Naive thymus-derived CD8-positive, alpha-beta T cell (primary cell): Measurements from ENCODE around the gene VARS2. TPM values are rescaled to one million over a fixed set of nuclear protein-coding genes. Genes with fewer than 3 reads are reported as not detected.

Source experiments
- ATAC-seq, 2 donors: fragments of 150-1000 bp; cut with Tn5 transposase in 1 of 2; sonication (Bioruptor Pico), chemical (Tn5 transposase) in 1 of 2; 1 replicate in 1 of 2; 2 replicates in 1 of 2; pipeline ENCODE4 v1.10.0; 2021; ENCODE audit warnings: mild to moderate bottlenecking in 2 of 2, moderate library complexity in 2 of 2
- POLR2A ChIA-PET: fragments of 350-600 bp; sonication (Branson Sonifier 250); formaldehyde crosslinking; loops from one replicate; lab custom pipeline; 2021; ENCODE audit warnings: antibody characterized with exemption; lab: Charles Lee
- DNase-seq, 10 donors: peaks; one replicate each; pipeline versions ENCODE4 v3.0.0 to v3.0.0-alpha.2; 2020 to 2022
- H3K27ac Mint-ChIP-seq, 10 donors: one replicate each; pipeline ENCODE4 v1.8.0; 2020 to 2022; ENCODE audit warnings: mild to moderate bottlenecking in 10 of 10, mixed read lengths in 10 of 10, moderate library complexity in 4 of 10, inconsistent platforms in 1 of 10
- H3K27me3 Mint-ChIP-seq, 5 donors: one replicate each; pipeline ENCODE4 v1.8.0; 2021 to 2022; ENCODE audit warnings: mixed read lengths in 5 of 5
- H3K36me3 Mint-ChIP-seq, 3 donors: one replicate each; pipeline ENCODE4 v1.8.0; 2020 to 2022; ENCODE audit warnings: mixed read lengths in 3 of 3, mild to moderate bottlenecking in 2 of 3, inconsistent platforms in 1 of 3
- H3K4me1 Mint-ChIP-seq, 4 donors: one replicate each; pipeline ENCODE4 v1.8.0; 2021 to 2022; ENCODE audit warnings: mixed read lengths in 4 of 4
- H3K4me3 Mint-ChIP-seq, 10 donors: one replicate each; pipeline ENCODE4 v1.8.0; 2020 to 2022; ENCODE audit warnings: mild to moderate bottlenecking in 10 of 10, mixed read lengths in 10 of 10, moderate library complexity in 6 of 10, inconsistent platforms in 1 of 10
- H3K9me3 Mint-ChIP-seq, 9 donors: one replicate each; pipeline ENCODE4 v1.8.0; 2020 to 2022; ENCODE audit warnings: mixed read lengths in 9 of 9, mild to moderate bottlenecking in 3 of 9, inconsistent platforms in 1 of 9, moderate library complexity in 1 of 9
- polyA plus RNA-seq, 3 donors: library from polyadenylated mRNA; unstranded; fragments of 300-500 nt; fragmentation: Illumina TruSeq; gene quantifications; one replicate each; pipeline ENCODE4 v1.2.3, GENCODE V29; 2021
- total RNA-seq, 8 experiments: library from RNA in 2 of 8; stranded (reverse) in 2 of 8; gene quantifications; one replicate each; pipeline ENCODE4 v1.2.3 and lab custom pipeline; 2021 to 2026

Gene VARS2
- total and polyA plus RNA-seq, 5 experiments from 2014 or later: 14.1 to 53.7 (median 16.3) TPM

DNA sequence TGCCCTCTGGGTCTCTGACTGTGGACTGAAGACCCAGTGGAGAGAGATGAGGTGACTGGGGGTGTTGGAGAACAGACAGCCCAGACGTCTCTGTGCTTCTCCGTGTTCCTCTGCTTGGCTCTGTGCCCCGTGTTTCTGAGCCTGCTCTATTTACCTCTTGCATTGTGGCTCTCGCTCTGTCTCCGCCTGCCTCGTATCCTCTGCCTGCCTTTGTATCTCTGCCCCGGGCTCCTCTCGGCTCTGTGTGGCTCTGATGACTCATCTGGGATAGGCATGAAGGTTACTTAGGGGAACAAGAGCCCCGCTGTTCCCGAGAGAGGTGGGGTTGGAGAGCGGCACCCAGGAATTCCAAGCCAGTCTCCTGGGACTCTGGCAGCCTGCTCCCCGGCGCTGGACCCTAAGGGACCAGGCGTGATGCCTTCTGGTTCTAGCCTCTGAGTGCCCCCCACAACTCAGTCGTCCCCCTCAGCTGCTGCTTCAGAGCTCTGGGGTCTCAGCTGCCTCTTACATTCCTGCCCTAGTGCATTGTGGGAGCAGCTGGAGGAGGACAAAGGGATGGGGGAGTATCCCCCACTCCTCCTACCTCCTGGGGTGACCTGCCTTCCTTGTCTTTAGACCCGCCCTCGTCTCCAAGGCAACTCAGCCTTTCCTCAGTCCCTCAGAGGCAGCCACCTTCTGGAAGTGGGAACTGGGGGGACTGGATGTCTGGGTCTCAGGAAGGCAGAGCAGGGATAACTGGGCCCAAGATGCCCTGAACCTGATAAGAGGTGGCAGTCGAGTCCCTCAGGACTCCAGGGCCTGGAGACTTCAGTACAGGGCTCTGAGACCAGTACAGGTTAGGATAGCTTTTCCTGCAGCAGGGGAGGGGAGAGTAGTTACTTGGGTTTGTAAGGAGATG, 27.8 kb upstream of the VARS2 start:
- ATAC-seq: peak; percentile 44 to 60
- POLR2A ChIA-PET: interaction anchor here (0.5 to 4.8 kb wide), 5 partner anchors 20 to 938 kb away, joined by 3 to 34 read pairs (median 18); partner anchors contain the start of genes GTF2H4 and VARS2
- peak in 3 of 10 donors; percentile 33 to 38 (median 35) for DNase-seq
- peaks cover 28 to 39% (median 34%) of the 10 kb centered on the region in 4 donors for H3K4me1 Mint-ChIP-seq
- peak overlapping the region; percentile 58 to 93 (median 82) for H3K27ac Mint-ChIP-seq
- no peaks in the 10 kb centered on the region for H3K27me3 Mint-ChIP-seq
- peaks cover 0 to 10% (median 3%) of the 10 kb centered on the region in 3 donors for H3K36me3 Mint-ChIP-seq
- H3K4me3 Mint-ChIP-seq: peak overlapping the region; percentile 70 to 94 (median 84)
- no peaks in the 10 kb centered on the region for H3K9me3 Mint-ChIP-seq

- ATAC-seq (no peak), DNase-seq (no peak)
- Mint-ChIP-seq H3K4me1 (peaks cover 26 to 35% (median 33%) of the 10 kb centered on the region in 4 donors), H3K27ac (peak overlapping the region in 5 of 10 donors; percentile 5 to 91 (median 51)), H3K27me3 (no peaks in the 10 kb centered on the region), H3K9me3 (no peaks in the 10 kb centered on the region), H3K36me3 (peaks cover 0 to 10% (median 3%) of the 10 kb centered on the region in 3 donors), H3K4me3 (peak overlapping the region in 4 of 10 donors; percentile 9 to 86 (median 78))
- POLR2A ChIA-PET: interaction anchor here (0.5 to 4.8 kb wide), 3 partner anchors 26 to 939 kb away, joined by 3 to 34 read pairs (median 22); partner anchors contain the start of gene VARS2
Measured at GRCh38 chr6:30886897-30887255, 27.2 kb upstream of the VARS2 start.

- Mint-ChIP-seq H3K4me1 (peaks cover 26 to 31% (median 29%) of the 10 kb centered on the region in 4 donors), H3K27ac (peak overlapping the region in 2 of 10 donors; percentile 4 to 30), H3K4me3 (no peak overlapping the region), H3K27me3 (no peaks in the 10 kb centered on the region), H3K36me3 (peaks cover 0 to 13% (median 3%) of the 10 kb centered on the region in 3 donors), H3K9me3 (no peaks in the 10 kb centered on the region)
- POLR2A ChIA-PET: no interaction called here
- ATAC-seq: no peak
- DNase-seq: no peak
Measured at GRCh38 chr6:30887901-30888815, 25.9 kb upstream of the VARS2 start.

DNA sequence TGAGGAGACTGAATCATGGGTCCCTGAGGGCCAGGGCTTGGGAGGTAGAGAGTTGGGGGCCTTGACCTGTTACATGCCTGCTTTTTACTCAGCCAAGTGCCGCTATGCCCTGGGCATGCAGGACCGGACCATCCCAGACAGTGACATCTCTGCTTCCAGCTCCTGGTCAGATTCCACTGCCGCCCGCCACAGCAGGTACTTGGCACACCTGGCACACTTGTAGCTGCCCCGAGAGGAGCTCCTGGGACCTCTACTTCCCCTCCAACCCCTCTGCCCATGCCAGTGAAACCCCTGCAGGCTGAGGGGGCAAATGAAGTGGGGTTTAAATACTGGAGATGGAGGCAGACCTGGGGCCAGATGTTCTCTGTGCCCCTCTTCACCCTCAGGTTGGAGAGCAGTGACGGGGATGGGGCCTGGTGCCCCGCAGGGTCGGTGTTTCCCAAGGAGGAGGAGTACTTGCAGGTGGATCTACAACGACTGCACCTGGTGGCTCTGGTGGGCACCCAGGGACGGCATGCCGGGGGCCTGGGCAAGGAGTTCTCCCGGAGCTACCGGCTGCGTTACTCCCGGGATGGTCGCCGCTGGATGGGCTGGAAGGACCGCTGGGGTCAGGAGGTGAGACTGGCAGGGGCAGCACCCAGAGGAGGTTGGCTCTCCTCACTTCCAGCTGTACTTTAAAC, 25.1 kb upstream of the VARS2 start:
- no peaks in the 10 kb centered on the region for H3K27me3 Mint-ChIP-seq
- H3K36me3 Mint-ChIP-seq: peaks cover 0 to 13% (median 3%) of the 10 kb centered on the region in 3 donors
- peaks cover 20 to 23% (median 22%) of the 10 kb centered on the region in 4 donors for H3K4me1 Mint-ChIP-seq
- POLR2A ChIA-PET: interaction anchor here (0.6 kb wide), 1 partner anchor 15 kb away, joined by 6 read pairs; no protein-coding TSS in a partner anchor
- no peak overlapping the region for H3K4me3 Mint-ChIP-seq
- DNase-seq (no peak), ATAC-seq (no peak)
- no peaks in the 10 kb centered on the region for H3K9me3 Mint-ChIP-seq
- H3K27ac Mint-ChIP-seq: no peak overlapping the region

GRCh38 chr6:30889496-30889885, 24.5 kb upstream of the VARS2 start:
- no peak for DNase-seq
- Mint-ChIP-seq H3K9me3 (no peaks in the 10 kb centered on the region), H3K36me3 (peaks cover 0 to 15% (median 3%) of the 10 kb centered on the region in 3 donors), H3K27me3 (no peaks in the 10 kb centered on the region), H3K4me3 (no peak overlapping the region), H3K27ac (peak overlapping the region in 1 of 10 donors; percentile 41), H3K4me1 (peaks cover 20 to 23% (median 22%) of the 10 kb centered on the region in 4 donors)
- no peak for ATAC-seq
- POLR2A ChIA-PET: interaction anchor here (0.6 to 0.7 kb wide), 2 partner anchors 15 to 1962 kb away, joined by 3 to 6 read pairs; no protein-coding TSS in a partner anchor

DNA sequence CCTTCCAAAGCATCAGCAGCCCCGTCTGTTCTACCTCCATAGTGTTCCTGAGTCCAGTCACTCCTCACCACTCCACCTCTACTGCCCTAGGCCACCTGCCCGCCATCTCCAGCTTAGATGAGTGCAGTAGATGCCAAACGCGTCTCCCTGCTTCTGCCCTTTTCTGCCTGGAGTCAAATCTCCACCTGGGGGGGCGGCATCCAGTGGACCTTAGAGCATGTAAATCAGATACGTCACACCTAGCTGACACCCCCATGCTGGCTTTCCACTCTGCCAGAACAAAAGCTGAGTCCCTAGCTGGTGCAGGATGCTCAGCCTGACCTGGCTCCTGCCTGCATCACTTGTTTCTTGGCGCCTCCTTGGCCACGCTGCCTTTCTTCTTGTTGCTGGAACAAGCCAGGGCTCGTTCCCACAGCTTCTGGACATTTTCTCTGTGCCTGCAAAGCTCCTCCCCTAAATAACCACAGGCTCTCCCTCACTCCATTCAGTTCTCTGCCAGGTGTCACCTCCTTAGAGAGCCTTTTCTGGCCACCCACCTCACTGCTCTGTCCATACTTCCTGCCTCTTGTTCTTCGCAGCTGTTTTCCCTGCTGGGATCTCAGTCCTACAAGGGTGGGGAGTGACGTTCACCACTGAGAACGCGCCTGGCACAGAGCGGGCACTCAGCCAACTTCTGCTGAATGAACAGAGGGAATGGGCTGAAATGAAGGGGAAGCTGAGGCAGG, 24.0 kb upstream of the VARS2 start:
- peaks cover 0 to 20% (median 3%) of the 10 kb centered on the region in 3 donors for H3K36me3 Mint-ChIP-seq
- DNase-seq (no peak), ATAC-seq (no peak)
- POLR2A ChIA-PET: interaction anchor here (0.6 to 0.7 kb wide), 2 partner anchors 311 to 1961 kb away, joined by 3 to 7 read pairs; no protein-coding TSS in a partner anchor
- H3K27me3 Mint-ChIP-seq: no peaks in the 10 kb centered on the region
- H3K9me3 Mint-ChIP-seq: no peaks in the 10 kb centered on the region
- no peak overlapping the region for H3K27ac Mint-ChIP-seq
- H3K4me1 Mint-ChIP-seq: peaks cover 17 to 18% (median 18%) of the 10 kb centered on the region in 4 donors
- H3K4me3 Mint-ChIP-seq: no peak overlapping the region

DNA sequence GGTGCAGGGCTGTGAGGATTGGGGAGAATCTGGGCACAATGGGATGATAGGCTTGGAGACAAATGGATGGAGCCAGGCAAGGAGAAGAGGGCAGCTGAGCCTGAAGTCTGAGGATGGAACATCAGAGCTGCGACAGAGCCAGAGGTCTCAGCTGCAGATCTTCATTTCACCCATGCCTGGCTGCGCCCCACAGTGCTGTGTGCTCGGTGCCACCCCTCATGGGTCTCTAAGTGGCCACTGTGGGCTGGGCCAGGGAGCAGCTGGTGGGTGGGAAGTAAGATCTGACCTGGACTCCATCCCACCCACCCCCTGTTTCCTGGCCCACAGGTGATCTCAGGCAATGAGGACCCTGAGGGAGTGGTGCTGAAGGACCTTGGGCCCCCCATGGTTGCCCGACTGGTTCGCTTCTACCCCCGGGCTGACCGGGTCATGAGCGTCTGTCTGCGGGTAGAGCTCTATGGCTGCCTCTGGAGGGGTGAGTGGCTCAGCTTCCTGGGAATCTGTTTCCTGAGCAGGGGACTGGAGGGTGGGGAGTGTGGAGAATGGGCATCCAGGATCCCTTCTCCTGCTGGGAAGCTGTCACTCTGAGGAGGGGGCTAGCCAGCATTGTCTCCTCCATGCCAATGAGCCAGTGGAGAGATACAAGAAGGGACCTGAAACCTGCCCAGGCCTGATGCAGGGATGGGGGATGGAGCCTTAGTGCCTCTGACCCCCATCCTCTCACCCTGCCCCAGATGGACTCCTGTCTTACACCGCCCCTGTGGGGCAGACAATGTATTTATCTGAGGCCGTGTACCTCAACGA, 23.2 kb upstream of the VARS2 start:
- H3K27me3 Mint-ChIP-seq: no peaks in the 10 kb centered on the region
- no peaks in the 10 kb centered on the region for H3K9me3 Mint-ChIP-seq
- H3K4me3 Mint-ChIP-seq: no peak overlapping the region
- ATAC-seq (no peak), DNase-seq (no peak)
- peak overlapping the region in 1 of 10 donors; percentile 56 for H3K27ac Mint-ChIP-seq
- H3K4me1 Mint-ChIP-seq: peaks cover 10 to 11% (median 10%) of the 10 kb centered on the region in 4 donors
- POLR2A ChIA-PET: interaction anchor here (0.6 kb wide), 1 partner anchor 312 kb away, joined by 7 read pairs; no protein-coding TSS in a partner anchor
- peaks cover 0 to 20% (median 3%) of the 10 kb centered on the region in 3 donors for H3K36me3 Mint-ChIP-seq

GRCh38 chr6:30891450-30891723, 22.7 kb upstream of the VARS2 start:
- POLR2A ChIA-PET: no interaction called here
- Mint-ChIP-seq H3K27ac (no peak overlapping the region), H3K36me3 (peaks cover 0 to 20% (median 3%) of the 10 kb centered on the region in 3 donors), H3K4me3 (no peak overlapping the region), H3K9me3 (no peaks in the 10 kb centered on the region), H3K27me3 (no peaks in the 10 kb centered on the region), H3K4me1 (peaks cover 5 to 7% (median 6%) of the 10 kb centered on the region in 4 donors)
- DNase-seq: no peak
- ATAC-seq: no peak

- Mint-ChIP-seq H3K36me3 (peaks cover 0 to 20% (median 3%) of the 10 kb centered on the region in 3 donors), H3K27me3 (no peaks in the 10 kb centered on the region), H3K4me1 (peaks cover 0 to 6% (median under 1%) of the 10 kb centered on the region in 4 donors), H3K4me3 (no peak overlapping the region), H3K9me3 (no peaks in the 10 kb centered on the region), H3K27ac (peak overlapping the region in 2 of 10 donors; percentile 14 to 74)
- POLR2A ChIA-PET: no interaction called here
- DNase-seq (no peak), ATAC-seq (no peak)
Measured at GRCh38 chr6:30891816-30892538, 22.1 kb upstream of the VARS2 start.

DNA sequence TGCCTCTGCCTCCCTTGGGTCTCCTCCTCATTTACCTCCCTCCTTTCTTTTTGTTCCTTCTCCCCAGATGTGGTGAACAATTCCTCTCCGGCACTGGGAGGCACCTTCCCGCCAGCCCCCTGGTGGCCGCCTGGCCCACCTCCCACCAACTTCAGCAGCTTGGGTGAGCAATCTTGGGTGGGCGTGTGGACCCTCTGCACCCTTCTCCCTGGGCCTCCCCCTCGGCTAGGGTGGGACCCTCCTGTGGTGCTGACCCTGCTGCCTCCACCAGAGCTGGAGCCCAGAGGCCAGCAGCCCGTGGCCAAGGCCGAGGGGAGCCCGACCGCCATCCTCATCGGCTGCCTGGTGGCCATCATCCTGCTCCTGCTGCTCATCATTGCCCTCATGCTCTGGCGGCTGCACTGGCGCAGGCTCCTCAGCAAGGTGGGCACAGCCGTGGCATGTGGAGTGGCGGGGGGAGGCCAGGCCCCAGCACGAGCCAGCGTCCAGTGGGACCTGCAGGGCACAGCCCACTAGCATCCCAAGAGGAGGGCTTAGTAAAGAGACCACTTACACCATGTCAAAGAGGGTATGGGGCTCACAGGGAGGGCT, 20.9 kb upstream of the VARS2 start:
- Mint-ChIP-seq H3K36me3 (peaks cover 0 to 22% (median 1%) of the 10 kb centered on the region in 3 donors), H3K27me3 (no peaks in the 10 kb centered on the region), H3K4me3 (peak overlapping the region in 1 of 10 donors; percentile 34), H3K9me3 (no peaks in the 10 kb centered on the region), H3K27ac (no peak overlapping the region), H3K4me1 (peaks cover 0 to 6% (median 0%) of the 10 kb centered on the region in 4 donors)
- DNase-seq: no peak
- POLR2A ChIA-PET: no interaction called here
- ATAC-seq: no peak
